ENCODE results near the gene RELN. TPM values are rescaled to one million over a fixed set of nuclear protein-coding genes. Genes with fewer than 3 reads are reported as not detected.
A peak's percentile ranks its signal among the peaks of the same experiment; 100 is the strongest.

Gene RELN
- total RNA-seq (2021), result 0.02 TPM in 1 of 2 replicates, not detected in the other
- long read RNA-seq, result 0 reads

DNA sequence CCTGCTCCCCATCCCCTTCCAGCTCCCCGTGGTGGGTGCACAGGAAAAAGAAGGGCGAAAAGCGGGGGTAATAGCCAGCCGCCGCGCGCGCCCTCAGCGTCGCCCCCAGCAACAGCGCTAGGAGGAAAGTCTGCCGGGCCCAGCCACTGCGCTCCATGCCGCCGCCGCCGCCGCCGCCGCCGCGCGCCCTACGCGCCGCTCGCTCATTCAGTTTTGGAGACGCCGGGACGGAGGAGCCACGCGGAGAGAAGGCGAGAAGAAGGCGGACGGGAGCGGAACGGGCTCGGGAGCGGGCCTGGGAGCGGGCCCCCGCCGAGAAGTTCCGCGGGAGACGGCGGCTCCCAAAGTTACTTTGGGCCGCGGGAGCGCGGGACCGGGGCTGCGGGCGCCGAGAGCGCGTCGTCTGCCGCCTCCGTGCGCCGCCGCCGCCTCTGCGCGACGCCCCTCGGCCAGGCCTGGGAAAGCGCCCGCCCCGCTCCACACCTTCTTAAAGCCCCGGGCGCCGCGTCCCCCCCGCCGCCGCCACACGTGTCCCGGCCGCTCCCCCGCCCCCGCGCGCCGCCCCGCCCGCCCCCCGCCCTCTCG, at the start of gene RELN:
Gene RELN, minus strand, starts transcription at position 459 of the 585 bp plus-strand sequence. Its CDS starts 302 bp downstream, at position 157.
- Mint-ChIP-seq H3K9me3 (no peaks in the 10 kb centered on the region; a peak in 1 of 5 replicates), H3K27ac (peak within 1 kb of the TSS in 1 of 3 experiments; percentile 7; a peak in 1 of 7 replicates), H3K27me3 (ENCODE audit: low read depth) (peaks cover 80% of the 10 kb centered on the region), H3K36me3 (ENCODE audit: insufficient read depth in 1 of 3, low read depth in 3 of 3) (no peaks in the 10 kb centered on the region; a peak in 1 of 7 replicates), H3K4me3 (peak within 1 kb of the TSS; percentile 49 to 87), H3K4me1 (peaks cover 6 to 7% of the 10 kb centered on the region in 2 experiments)
- H3K4me2 ChIP-seq (ENCODE audit: insufficient read depth, insufficient read length, low read length), result peak within 1 kb of the TSS; percentile 93
- H3K9me3 ChIP-seq (ENCODE audit: control insufficient read depth, low read depth, low read length), result no peaks in the 10 kb centered on the region
- no peak within 1 kb of the TSS for H2AK5ac ChIP-seq (ENCODE audit: insufficient read length, low read length)
- no peaks in the 10 kb centered on the region for H3K79me2 ChIP-seq (ENCODE audit: insufficient read depth, low read length)
- no peaks in the 10 kb centered on the region for H4K20me1 ChIP-seq (ENCODE audit: control insufficient read depth, insufficient read depth, insufficient read length)
- H3K9ac ChIP-seq (ENCODE audit: extremely low read depth, insufficient read length, low read length), result no peak within 1 kb of the TSS
- no peak within 1 kb of the TSS; the same call in 1 of the 2 replicates for H3K14ac ChIP-seq (ENCODE audit: insufficient read depth, low read length)
- no peak within 1 kb of the TSS for H4K8ac ChIP-seq (replicated peaks; ENCODE audit: insufficient read length, low read depth, low read length)
- TF ChIP-seq, protein P1, sequence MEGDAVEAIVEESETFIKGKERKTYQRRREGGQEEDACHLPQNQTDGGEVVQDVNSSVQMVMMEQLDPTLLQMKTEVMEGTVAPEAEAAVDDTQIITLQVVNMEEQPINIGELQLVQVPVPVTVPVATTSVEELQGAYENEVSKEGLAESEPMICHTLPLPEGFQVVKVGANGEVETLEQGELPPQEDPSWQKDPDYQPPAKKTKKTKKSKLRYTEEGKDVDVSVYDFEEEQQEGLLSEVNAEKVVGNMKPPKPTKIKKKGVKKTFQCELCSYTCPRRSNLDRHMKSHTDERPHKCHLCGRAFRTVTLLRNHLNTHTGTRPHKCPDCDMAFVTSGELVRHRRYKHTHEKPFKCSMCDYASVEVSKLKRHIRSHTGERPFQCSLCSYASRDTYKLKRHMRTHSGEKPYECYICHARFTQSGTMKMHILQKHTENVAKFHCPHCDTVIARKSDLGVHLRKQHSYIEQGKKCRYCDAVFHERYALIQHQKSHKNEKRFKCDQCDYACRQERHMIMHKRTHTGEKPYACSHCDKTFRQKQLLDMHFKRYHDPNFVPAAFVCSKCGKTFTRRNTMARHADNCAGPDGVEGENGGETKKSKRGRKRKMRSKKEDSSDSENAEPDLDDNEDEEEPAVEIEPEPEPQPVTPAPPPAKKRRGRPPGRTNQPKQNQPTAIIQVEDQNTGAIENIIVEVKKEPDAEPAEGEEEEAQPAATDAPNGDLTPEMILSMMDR (conservative IDR thresholded peaks at IDR 0.05), result no peak
- no peak within 1 kb of the TSS for H3K56ac ChIP-seq (ENCODE audit: insufficient read length, low read depth, low read length)
- no CpG with 5 or more reads among the region's 89 CpGs for WGBS (ENCODE audit: extremely low coverage, insufficient read length, low lambda C conversion rate)
- no peak within 1 kb of the TSS for H3T11ph ChIP-seq (ENCODE audit: low read length)
- H3K4me1 ChIP-seq (ENCODE audit: insufficient read depth, low read length), result no peaks in the 10 kb centered on the region; the same call in 1 of the 2 replicates
- peak; percentile 48 for DNase-seq
- H3K79me1 ChIP-seq (ENCODE audit: insufficient read depth, low read depth, low read length, poor library complexity, severe bottlenecking), result no peaks in the 10 kb centered on the region
- H3K4ac ChIP-seq (ENCODE audit: low read depth, low read length), result no peak within 1 kb of the TSS
- H3K23me2 ChIP-seq (ENCODE audit: insufficient read length, low read depth, low read length, poor library complexity, severe bottlenecking), result peaks cover 16% of the 10 kb centered on the region
- no peak within 1 kb of the TSS for H4K5ac ChIP-seq (ENCODE audit: insufficient read length, low read depth, low read length)
- H2BK5ac ChIP-seq (ENCODE audit: insufficient read length, low read length), result no peak within 1 kb of the TSS
- H4K91ac ChIP-seq (ENCODE audit: insufficient read length, low read depth, low read length), result no peak within 1 kb of the TSS
- H3K18ac ChIP-seq (ENCODE audit: insufficient read length, low read depth, low read length), result no peak within 1 kb of the TSS
- no peak within 1 kb of the TSS for H2BK20ac ChIP-seq (ENCODE audit: low read depth, low read length, poor library complexity, severe bottlenecking)
- no peak within 1 kb of the TSS for H2BK12ac ChIP-seq (ENCODE audit: insufficient read length, low read depth, low read length)
- H2AFZ ChIP-seq (ENCODE audit: low read length), result no peak within 1 kb of the TSS
- peaks cover 27% of the 10 kb centered on the region for H3K27me3 ChIP-seq (ENCODE audit: insufficient read depth, low read length)
- H2BK120ac ChIP-seq (ENCODE audit: low read depth, low read length, poor library complexity, severe bottlenecking), result no peak within 1 kb of the TSS
- H3K27ac ChIP-seq (ENCODE audit: insufficient read length, low read depth, low read length), result no peak within 1 kb of the TSS
- no peak within 1 kb of the TSS for H3K23ac ChIP-seq (ENCODE audit: insufficient read length, low read depth, low read length)
- no peak within 1 kb of the TSS for H2BK15ac ChIP-seq (ENCODE audit: low read depth, low read length)

Measured in H9 (cell line).